Activated CD4-positive, alpha-beta T cell treated with anti-CD3 and anti-CD28 coated beads, Interleukin-2, Interleukin-6, amounts not matched to agents 100 ng/mL and 50 ng/mL, durations not matched to agents 16 hours and 8 hours (primary cell): ENCODE data around the gene SLC35F3.
"Not testable (repeated sequence)": the region's sequence is repeated elsewhere in the genome, so short reads cannot be mapped to it uniquely, and the experiment has no call there.

Source experiments
- DNase-seq: peaks from one replicate; pipeline ENCODE4 v3.0.0-alpha.2; 2020

SLC35F3 gene

DNA sequence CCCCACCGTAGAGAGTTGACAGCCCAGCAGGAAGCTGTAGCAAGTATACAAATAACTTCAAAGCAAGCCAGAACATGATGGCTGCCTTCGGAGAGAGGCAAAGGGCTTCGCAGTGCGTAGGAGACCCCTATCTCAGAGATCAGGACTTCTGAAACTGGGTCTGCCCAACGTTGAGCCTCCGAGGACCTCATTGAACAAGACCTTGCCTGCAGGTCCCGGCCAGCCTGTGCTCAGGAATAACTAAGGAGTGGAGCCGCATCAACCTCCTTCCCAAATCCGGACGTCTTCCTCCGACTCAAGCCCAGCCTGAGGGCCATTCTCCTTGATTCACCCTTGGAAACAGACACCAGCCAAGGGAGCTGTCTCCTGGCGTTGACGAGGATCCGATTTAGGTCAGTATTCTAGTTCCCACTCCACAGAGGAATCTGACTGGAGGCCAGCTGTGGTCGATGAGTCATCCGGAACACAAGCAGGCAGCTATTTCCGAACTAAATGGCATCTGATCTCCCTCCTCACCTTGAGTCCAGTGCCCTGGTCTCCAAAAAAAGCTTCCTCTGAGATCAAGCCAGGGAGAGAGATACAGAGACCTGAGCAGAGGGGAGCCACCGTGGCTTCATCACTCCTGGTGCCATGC, 302.3 kb downstream of the SLC35F3 start:
- DNase-seq = no peak

GRCh38 chr1:234208351-234208750, 303.9 kb downstream of the SLC35F3 start:
- DNase-seq = no peak

- DNase-seq = no peak
Observed at GRCh38 chr1:234208791-234209190, 304.3 kb downstream of the SLC35F3 start.

DNA sequence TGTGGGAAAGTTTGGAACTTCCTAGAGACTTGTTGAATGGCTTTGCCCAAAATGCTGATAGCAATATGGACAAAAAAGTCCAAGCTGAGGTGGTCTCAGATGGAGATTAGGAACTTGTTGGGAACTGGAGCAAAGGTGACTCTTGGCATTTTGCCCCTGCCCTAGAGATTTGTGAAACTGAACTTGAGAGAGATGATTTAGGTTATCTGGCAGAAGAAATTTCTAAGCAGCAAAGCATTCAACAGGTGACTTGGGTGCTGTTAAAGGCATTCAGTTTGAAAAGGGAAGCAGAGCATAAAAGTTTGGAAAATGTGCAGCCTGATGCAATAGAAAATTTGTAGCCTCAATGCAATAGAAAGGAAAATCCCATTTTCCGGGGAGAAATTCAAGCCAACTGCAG, 306.0 kb downstream of the SLC35F3 start:
- DNase-seq = not testable (repeated sequence)

GRCh38 chr1:234211855-234212254, 307.4 kb downstream of the SLC35F3 start:
- not testable (repeated sequence) for DNase-seq

GRCh38 chr1:234212764-234213657, 308.5 kb downstream of the SLC35F3 start:
- peak; percentile 65 for DNase-seq

GRCh38 chr1:234213658-234214128, 309.2 kb downstream of the SLC35F3 start:
- DNase-seq = no peak

- DNase-seq = peak; percentile 45
Observed at GRCh38 chr1:234214129-234214910, 309.8 kb downstream of the SLC35F3 start.

- no peak for DNase-seq
Observed at GRCh38 chr1:234214911-234215892, 310.7 kb downstream of the SLC35F3 start.

DNA sequence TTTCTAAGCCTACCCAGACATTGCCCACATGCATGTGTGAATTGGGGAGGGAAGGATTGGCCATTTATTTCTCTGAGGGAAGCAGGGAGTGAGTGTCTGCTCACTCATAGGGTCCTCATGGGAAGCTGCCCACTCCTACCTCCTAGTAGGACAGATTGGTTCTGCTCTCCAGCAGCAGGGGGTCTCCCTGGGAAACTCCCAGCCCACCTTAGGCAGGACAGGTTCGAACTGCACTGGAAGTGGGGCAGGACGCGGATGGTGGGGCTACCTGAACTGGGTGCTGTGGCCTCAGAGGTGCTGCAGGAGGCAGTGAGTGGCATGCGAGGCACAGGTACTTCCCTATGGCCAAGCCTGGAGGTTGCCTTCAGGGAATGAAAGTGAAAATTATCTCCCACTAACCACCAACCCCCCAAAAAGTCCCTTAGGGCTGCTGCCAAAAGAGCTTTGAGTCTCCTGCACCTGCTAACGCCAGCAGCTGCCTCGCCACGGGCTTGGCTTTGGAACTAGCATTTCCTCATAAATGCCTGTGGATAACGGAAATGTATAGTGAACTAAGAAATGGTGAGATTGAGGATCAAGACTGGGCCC, 311.7 kb downstream of the SLC35F3 start:
- DNase-seq = no peak

GRCh38 chr1:234217316-234217840, 312.9 kb downstream of the SLC35F3 start:
- DNase-seq = peak; percentile 19

DNA sequence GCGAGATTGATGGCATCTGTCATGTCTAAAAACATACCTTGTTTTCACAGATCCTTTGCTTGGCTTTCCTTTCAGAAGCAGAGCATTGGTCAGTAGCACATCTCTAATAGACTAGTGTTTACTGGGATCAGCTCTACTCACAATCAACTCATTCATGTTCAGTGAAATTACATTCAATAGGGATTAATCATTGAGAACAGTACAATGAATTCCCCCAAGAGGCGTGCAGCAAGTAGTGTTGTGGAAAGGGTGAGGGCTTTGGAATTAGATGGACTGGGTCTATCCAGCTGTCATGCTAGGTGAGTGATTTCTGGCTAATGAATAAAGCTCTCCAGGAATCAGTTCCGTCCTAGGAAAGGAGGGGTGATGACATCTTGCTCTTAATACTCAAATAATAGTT, 313.6 kb downstream of the SLC35F3 start:
- no peak for DNase-seq

DNA sequence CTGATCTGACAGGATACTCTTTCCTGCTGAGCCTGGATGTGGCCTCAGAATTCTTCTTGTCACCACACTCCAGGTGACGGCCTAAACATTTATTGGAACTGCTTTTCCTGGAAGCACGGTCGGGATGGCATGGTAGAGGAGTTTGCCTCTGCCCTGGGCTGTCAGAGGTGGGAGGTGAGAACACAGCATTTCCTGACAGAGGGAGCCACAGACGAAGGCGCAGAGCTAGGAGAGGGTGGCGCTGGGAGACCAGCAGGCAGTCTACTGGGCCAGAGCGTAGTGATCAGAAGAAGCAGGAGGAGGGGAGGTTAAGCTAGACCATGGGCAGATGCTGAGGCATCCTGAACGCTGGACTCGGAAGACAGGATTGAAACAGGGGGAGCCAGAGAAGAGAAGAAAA, 315.2 kb downstream of the SLC35F3 start:
- no peak for DNase-seq

GRCh38 chr1:234221601-234222000, 317.1 kb downstream of the SLC35F3 start:
- no peak for DNase-seq

DNA sequence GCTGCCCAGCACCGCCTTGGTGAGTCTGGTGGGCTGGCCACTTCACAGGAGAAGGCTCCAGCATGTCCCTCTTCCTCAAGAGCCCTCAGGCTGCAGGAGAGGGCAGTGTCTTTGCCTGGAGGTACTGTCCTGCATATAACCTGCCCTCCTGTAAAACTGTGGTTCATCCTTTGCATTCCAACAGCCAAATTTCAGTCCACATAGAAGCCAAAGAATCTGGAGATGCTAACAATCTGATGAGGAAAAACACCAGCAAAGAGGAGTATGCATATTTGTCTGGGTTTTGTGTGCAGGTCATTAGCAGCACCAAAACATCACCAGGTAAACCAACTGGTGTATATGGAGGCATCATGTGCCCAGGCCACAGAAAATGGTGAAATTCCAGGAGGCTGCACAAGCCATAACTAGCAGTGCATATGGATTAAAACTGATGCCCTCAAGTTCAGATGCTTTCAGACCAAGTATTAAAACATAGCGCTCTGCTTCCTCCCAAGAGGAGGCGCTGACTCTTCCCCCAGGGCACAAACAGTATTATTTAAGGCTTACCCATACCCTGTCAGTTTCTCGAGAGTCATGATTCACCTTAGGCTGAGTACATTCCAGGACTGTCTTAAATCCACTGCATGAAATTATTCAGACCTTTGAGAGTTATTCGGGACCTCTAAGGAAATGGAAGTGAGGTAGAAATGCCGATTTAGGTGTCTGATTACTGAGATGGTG, 318.2 kb downstream of the SLC35F3 start:
- no peak for DNase-seq

- DNase-seq = no peak
Observed at GRCh38 chr1:234226113-234226818, 321.8 kb downstream of the SLC35F3 start.

DNA sequence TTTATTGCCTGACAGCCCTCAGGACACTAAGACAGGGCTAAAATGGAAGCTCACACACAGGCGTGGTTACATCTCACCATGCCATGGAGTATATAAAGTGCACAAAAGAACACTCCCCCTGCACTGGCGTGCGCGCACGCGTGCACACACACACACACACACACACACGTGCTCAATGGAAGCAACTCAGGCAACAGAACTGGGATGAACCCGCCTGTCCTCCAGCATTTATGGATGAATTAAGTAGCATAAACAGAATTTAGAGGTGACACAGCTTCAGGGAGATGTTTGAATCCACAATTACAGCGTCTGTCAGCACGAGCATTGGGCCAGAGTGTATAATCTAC, 322.3 kb downstream of the SLC35F3 start:
- no peak for DNase-seq

DNA sequence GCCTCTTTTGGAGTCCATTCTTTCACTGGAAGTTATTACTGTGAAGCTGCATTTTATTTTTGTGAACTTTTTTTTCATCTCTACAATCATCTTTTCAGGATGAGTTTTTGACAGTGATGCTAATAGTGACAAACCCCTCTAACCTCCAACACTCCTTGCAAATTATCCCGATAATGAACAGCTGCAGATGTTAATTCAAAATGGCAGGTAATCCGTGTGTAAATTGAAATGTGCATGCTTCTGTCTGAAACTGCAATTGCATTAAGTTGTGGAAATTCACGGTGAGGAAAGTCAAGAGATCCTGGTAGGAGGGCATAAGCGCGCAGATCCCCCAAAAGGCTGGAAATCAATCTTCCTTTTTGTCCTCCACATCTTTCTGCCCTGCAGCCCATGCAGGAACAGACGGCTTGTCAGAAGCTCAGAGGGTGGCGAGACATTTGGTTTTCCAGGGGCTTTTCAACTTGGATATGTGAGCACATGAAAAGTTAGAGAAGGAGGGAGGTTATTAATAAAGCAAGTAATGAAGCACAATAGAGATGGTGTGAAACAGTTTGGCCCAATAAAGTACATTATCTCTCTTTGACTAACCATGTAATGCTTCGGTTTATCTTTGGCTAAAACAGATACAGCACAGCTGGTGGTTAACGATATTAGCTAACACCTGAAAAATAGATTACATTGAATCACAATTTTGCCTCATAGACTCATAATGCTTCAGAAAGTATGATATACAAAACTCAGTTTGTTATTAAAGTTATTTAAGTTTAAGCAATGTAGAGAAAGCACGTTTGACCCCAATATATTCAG, 325.3 kb downstream of the SLC35F3 start:
- no peak for DNase-seq

DNA sequence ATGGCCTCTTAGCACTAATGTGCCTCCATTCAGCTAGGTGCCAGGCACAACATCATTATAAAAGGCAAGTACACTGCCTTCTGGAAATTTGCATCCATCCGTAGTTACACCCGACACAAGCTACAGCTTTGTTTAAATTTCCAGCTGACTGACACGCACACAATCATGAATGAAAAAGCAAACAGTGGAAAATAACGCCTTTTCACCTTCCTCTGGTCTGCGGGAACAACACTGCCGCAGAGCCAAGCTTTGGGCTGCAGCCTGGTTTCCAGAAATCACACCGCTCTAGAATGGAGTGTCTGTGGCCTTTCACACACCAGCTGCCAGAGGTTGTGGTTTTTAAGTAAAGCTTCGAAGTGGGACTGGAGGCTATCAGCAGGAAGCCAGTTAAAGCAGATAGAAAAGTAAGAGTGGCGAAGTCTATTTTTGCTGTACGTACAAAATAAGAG, 326.0 kb downstream of the SLC35F3 start:
- peak; percentile 63 for DNase-seq
